ENCODE data around the gene SIRPB1.
"Not testable (repeated sequence)": the region's sequence is repeated elsewhere in the genome, so short reads cannot be mapped to it uniquely, and the experiment has no call there.

Gene SIRPB1

DNA sequence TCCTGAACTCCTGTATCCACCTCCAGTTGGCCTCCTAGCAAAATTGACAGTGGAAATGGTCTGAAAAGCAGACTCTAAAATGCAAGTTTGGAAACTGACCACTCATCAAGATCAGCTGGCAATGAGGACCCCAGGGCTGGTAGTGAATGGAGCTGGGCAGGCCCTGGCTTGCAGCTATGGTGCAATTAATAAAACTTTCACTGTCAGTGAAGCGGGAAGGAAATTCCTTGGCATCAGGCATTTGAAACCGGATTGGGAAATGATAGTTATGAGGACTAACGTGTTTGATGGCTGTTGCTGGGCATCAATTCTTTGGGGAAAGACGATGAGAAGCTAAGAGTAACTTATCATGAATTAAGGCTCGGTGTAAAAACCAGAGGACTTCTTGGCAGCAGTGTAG is 19.1 kb downstream of the SIRPB1 start:
- H3K4me3 ChIP-seq (ENCODE audit: low read length), result no peak overlapping the region
- peak; percentile 80 for DNase-seq (ENCODE audit: low read depth)
- TF ChIP-seq, protein P1, sequence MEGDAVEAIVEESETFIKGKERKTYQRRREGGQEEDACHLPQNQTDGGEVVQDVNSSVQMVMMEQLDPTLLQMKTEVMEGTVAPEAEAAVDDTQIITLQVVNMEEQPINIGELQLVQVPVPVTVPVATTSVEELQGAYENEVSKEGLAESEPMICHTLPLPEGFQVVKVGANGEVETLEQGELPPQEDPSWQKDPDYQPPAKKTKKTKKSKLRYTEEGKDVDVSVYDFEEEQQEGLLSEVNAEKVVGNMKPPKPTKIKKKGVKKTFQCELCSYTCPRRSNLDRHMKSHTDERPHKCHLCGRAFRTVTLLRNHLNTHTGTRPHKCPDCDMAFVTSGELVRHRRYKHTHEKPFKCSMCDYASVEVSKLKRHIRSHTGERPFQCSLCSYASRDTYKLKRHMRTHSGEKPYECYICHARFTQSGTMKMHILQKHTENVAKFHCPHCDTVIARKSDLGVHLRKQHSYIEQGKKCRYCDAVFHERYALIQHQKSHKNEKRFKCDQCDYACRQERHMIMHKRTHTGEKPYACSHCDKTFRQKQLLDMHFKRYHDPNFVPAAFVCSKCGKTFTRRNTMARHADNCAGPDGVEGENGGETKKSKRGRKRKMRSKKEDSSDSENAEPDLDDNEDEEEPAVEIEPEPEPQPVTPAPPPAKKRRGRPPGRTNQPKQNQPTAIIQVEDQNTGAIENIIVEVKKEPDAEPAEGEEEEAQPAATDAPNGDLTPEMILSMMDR (IDR thresholded peaks at IDR 0.05; ENCODE audit: insufficient read depth, low read depth, low read length, missing control alignments), result no peak

DNA sequence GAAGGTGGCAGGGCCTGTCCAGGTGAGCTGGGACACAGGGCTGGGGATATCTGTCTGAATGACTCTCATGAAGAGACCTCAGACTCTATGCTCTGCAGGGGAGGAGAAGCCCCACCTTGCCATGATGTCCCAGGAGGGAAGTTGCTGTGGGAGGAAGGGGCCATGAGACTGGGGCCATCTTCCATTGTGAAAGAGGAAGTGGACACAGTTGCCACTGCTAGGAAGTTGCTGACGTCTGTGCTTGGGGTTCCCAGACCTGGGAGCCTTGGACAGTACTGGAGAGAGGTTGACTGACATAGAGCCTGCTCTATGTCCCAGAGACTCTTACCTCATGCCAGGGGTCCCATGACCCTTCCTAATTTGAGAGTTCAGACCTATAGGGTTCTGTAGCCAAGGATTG is 24.5 kb downstream of the SIRPB1 start:
- DNase-seq (ENCODE audit: low read depth), result no peak
- TF ChIP-seq, protein P1 (IDR thresholded peaks at IDR 0.05; ENCODE audit: insufficient read depth, low read depth, low read length, missing control alignments), result no peak
- no peak overlapping the region for H3K4me3 ChIP-seq (ENCODE audit: low read length)

DNA sequence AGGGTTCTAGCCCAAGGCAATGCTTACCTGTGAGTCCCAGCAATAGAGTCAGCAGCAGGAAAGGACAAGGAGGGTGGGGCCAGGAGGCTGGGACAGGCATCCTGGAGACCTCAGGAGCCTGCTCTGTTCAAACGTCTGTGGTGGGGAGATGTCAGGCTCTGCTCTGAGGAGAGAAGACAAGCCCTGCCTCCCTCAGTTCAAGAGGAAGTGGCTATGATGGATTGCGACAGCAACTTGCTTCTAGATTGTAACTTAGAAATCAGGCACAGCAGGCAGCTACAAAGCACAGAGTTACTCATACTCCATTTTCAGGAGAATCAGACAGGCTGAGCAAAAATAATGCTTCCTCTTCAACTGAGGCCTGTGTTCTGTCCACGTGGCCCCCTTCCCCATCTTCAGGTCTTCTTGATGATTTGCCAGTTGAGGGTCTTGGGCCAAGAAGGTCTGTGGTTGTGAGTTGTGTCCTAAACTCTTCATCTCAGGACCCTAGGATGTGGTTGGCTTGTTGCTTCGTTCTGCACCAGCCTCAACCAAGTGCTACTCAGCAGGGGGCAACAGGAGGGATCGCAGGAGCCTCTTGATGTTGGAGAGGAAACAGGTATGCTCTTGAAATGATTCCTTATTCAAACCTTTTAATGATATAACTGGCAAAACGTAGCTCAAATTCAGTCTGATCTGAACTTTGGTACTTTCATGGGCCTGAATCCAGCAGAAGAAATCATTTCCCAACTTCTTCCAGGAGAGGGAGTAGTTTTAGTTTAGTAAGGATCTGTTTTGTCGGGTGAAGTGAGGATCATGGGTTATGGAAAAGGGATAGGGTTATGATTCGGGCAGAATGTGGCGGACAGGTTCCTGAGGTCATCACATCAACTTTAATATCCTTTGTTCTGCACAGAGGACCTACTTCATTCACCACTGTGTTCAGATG is 31.0 kb downstream of the SIRPB1 start:
- no peak overlapping the region for H3K4me3 ChIP-seq (ENCODE audit: low read length)
- TF ChIP-seq, protein P1 (IDR thresholded peaks at IDR 0.05; ENCODE audit: insufficient read depth, low read depth, low read length, missing control alignments), result no peak
- DNase-seq (ENCODE audit: low read depth), result peak; percentile 64

DNA sequence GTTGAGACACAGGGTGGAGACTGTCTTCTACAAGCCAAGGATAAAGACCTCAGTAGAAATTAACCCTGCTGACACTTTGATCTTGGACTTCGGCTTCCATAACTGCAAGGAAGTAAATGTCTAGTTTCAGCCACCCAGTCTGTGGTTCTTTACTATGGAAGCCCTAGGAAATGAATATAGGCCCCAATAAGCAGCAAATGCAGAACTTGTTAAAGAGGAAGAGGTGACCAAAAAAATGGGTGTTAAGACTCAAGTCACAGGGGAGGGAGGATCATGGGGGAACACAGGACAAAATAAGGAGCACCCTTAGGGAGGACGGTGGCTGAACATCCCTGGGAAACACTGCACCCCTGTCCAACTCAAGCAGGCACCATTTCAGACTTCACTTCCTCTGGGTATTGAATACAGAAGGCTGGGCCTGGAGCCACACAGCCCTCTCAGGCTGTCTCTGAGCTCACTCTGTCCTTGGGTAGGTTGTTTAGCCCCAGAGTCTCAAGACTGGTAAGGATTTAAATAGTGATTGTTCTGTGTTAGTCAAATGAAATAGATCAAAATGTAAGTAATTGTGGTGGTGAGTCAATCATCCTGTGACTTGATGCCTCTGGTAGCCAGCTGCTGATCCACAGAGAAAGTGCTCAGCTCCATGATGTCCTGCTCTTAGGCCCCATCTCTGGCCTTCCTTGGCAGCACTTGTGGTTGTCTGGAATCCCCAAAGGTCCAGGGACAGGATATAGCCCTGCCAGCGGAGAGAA is 31.9 kb downstream of the SIRPB1 start:
- no peak overlapping the region for H3K4me3 ChIP-seq (ENCODE audit: low read length)
- TF ChIP-seq, protein P1 (IDR thresholded peaks at IDR 0.05; ENCODE audit: insufficient read depth, low read depth, low read length, missing control alignments), result no peak
- peak; percentile 44 for DNase-seq (ENCODE audit: low read depth)

DNA sequence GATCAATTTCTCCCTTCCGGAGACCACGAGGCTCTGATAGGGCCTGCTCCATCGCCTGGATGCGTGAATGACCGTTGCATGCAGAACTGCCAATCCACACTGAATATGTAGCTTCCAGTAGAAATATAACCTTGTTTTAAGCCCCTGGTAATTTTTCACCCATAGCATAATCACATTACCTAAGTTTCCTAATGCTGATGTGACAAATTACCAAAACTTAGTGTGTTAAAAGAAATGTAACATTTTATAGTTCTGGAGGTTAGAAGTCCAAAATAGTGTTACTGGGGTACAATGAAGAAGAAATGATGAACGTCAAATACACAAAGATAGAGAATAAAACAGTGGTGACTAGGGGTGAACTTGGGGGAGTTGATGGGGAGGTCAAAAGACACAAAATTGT is 40.3 kb downstream of the SIRPB1 start:
- no peak for DNase-seq (ENCODE audit: low read depth)
- H3K4me3 ChIP-seq (ENCODE audit: low read length), result no peak overlapping the region
- TF ChIP-seq, protein P1 (IDR thresholded peaks at IDR 0.05; ENCODE audit: insufficient read depth, low read depth, low read length, missing control alignments), result no peak

DNA sequence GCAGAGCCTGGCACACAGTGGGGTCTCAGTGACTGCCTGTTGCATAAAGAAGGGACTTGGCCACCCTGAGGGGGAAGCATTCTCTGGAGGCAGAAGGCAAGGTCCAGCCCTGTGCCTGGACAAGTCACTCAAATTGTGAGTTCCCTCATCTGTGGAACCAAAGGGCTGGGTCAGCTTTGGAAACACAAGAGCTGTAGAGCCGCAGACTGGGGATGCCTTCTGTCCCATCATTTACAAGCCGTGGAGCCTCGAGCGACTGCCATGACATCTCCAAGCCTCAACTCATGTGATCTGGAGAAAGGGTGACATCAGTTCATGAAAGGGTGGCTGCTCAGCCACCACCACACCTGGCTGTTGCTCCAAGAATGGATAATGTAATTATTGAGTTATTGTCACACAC is 41.9 kb downstream of the SIRPB1 start:
- DNase-seq (ENCODE audit: low read depth), result no peak
- no peak overlapping the region for H3K4me3 ChIP-seq (ENCODE audit: low read length)
- TF ChIP-seq, protein P1 (IDR thresholded peaks at IDR 0.05; ENCODE audit: insufficient read depth, low read depth, low read length, missing control alignments), result no peak

DNA sequence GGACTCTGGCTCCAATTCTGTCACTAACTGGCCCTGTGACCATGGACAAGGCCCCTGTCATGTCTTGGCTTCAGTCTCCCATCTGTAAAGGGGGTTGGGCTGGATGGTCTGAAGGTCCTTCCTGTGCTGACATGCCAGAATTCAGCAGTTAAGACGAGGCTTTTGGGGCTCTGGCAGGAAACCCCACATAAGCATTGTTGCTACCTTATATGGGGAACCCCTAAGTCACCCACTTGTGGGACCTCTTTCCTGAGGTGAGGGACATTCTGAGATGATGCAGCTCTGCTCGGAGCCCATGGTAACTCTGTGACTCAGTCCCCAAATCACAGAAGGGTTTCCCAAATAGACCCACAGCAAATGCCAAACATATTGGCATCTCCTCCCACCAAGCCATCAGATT is 42.5 kb downstream of the SIRPB1 start:
- not testable (repeated sequence) for DNase-seq (ENCODE audit: low read depth); H3K4me3 ChIP-seq (ENCODE audit: low read length)
